OCI-LY3 (cell line): ENCODE data around the gene WLS.

Experiments used
- H2AFZ ChIP-seq: fragments of 200-600, 300-600 bp; shearing (Covaris generic); 2 replicates; pipeline ENCODE4 v1.6.0; 2014; ENCODE audit warnings: antibody characterized with exemption, low read depth, low read length
- H3K27ac ChIP-seq: fragments of 200-600, 300-600 bp; sonication (generic); 2 replicates; pipeline ENCODE4 v1.5.1; 2014; ENCODE audit warnings: mild to moderate bottlenecking, low read length, moderate library complexity, mixed read lengths
- H3K27me3 ChIP-seq: fragments of 200-600, 300-600 bp; sonication (generic); 2 replicates; pipeline ENCODE4 v1.6.1; 2014; ENCODE audit warnings: low read depth, low read length, mixed read lengths
- H3K36me3 ChIP-seq: fragments of 200-600, 300-600 bp; sonication (generic); replicated peaks from 2 replicates; pipeline ENCODE3; 2014; ENCODE audit warnings: low read depth, low read length, mixed read lengths
- H3K4me1 ChIP-seq: fragments of 300-600, 200-600 bp; sonication (generic); 2 replicates; pipeline ENCODE4 v1.6.1; 2014; ENCODE audit warnings: low read length, mixed read lengths
- H3K4me2 ChIP-seq: fragments of 200-600, 300-600 bp; sonication (generic); 2 replicates; pipeline ENCODE4 v1.6.1; 2014; ENCODE audit warnings: low read length, mixed read lengths
- H3K4me3 ChIP-seq: fragments of 300-600, 200-600 bp; sonication (generic); 2 replicates; pipeline ENCODE4 v1.5.1; 2014; ENCODE audit warnings: antibody characterized with exemption, mild to moderate bottlenecking, low read length, moderate library complexity
- H3K79me2 ChIP-seq: fragments of 300-600, 200-600 bp; shearing (Covaris generic); 2 replicates; pipeline ENCODE4 v1.6.1; 2014; ENCODE audit warnings: mild to moderate bottlenecking, low read length, mixed read lengths
- H3K9ac ChIP-seq: fragments of 300-600, 200-600 bp; shearing (Covaris generic); 2 replicates; pipeline ENCODE4 v1.6.0; 2014; ENCODE audit warnings: mild to moderate bottlenecking, low read length, moderate library complexity
- H3K9me3 ChIP-seq: fragments of 200-600, 300-600 bp; shearing (Covaris generic); 2 replicates; pipeline ENCODE4 v1.6.1; 2014; ENCODE audit warnings: low read length, mixed read lengths; ENCODE audit not compliant: insufficient read depth
- H4K20me1 ChIP-seq: fragments of 200-600, 300-600 bp; sonication (generic); 2 replicates; pipeline ENCODE4 v1.6.1; 2016; ENCODE audit warnings: low read length, mixed read lengths; ENCODE audit not compliant: insufficient read depth
- EZH2phosphoT487 ChIP-seq: fragments of 200-600 bp; shearing (Covaris generic); IDR thresholded peaks from 2 replicates; pipeline ENCODE4 v1.6.1; 2018; ENCODE audit warnings: antibody characterized with exemption, mixed run types, low read depth
- TF ChIP-seq, protein P1 (sequence below): fragments of 200-600, 300-600 bp; sonication (generic); IDR thresholded peaks from 2 replicates; pipeline ENCODE4 v1.5.1; 2014; ENCODE audit warnings: antibody characterized with exemption, low read length, low read depth

The WLS gene

DNA sequence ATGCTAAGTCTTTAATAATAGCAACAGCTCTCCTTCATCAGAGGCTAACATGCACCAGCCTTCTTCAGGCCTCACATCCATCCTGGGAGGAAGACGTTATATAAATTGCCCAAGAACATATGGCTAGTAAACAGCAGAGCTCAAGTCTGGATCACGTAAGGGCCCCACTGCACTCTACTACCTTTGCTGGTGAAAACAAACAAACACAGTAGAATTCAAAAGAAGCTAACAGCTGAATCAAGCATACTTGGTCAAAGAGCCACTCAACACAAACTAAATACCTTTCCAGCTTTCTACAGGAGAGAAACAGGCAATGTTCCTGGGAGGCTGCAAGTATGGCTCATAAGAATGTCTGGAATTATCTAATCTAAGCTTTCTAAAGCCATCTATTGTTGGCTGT is 66.0 kb downstream of the WLS start:
- Histone ChIP-seq H3K27me3 (no peaks in the 10 kb centered on the region), H2AFZ (no peak overlapping the region), H3K9me3 (no peaks in the 10 kb centered on the region), H3K79me2 (no peaks in the 10 kb centered on the region), H3K4me1 (no peaks in the 10 kb centered on the region), H3K27ac (no peak overlapping the region), H4K20me1 (no peaks in the 10 kb centered on the region), H3K36me3 (no peaks in the 10 kb centered on the region), H3K4me3 (no peak overlapping the region), H3K9ac (no peak overlapping the region), H3K4me2 (no peak overlapping the region)
- TF ChIP-seq, protein P1, sequence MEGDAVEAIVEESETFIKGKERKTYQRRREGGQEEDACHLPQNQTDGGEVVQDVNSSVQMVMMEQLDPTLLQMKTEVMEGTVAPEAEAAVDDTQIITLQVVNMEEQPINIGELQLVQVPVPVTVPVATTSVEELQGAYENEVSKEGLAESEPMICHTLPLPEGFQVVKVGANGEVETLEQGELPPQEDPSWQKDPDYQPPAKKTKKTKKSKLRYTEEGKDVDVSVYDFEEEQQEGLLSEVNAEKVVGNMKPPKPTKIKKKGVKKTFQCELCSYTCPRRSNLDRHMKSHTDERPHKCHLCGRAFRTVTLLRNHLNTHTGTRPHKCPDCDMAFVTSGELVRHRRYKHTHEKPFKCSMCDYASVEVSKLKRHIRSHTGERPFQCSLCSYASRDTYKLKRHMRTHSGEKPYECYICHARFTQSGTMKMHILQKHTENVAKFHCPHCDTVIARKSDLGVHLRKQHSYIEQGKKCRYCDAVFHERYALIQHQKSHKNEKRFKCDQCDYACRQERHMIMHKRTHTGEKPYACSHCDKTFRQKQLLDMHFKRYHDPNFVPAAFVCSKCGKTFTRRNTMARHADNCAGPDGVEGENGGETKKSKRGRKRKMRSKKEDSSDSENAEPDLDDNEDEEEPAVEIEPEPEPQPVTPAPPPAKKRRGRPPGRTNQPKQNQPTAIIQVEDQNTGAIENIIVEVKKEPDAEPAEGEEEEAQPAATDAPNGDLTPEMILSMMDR = no peak
- no peak for TF ChIP-seq EZH2phosphoT487

GRCh38 chr1:68165665-68166064 is 66.7 kb downstream of the WLS start:
- no peak for TF ChIP-seq EZH2phosphoT487
- TF ChIP-seq, protein P1 = no peak
- H3K4me2 ChIP-seq = no peak overlapping the region
- no peaks in the 10 kb centered on the region for H3K9me3 ChIP-seq
- H2AFZ ChIP-seq = no peak overlapping the region
- no peak overlapping the region for H3K9ac ChIP-seq
- no peak overlapping the region for H3K27ac ChIP-seq
- H3K4me3 ChIP-seq = no peak overlapping the region
- no peaks in the 10 kb centered on the region for H4K20me1 ChIP-seq
- H3K36me3 ChIP-seq = no peaks in the 10 kb centered on the region
- H3K79me2 ChIP-seq = no peaks in the 10 kb centered on the region
- no peaks in the 10 kb centered on the region for H3K27me3 ChIP-seq
- H3K4me1 ChIP-seq = peaks cover 6% of the 10 kb centered on the region

DNA sequence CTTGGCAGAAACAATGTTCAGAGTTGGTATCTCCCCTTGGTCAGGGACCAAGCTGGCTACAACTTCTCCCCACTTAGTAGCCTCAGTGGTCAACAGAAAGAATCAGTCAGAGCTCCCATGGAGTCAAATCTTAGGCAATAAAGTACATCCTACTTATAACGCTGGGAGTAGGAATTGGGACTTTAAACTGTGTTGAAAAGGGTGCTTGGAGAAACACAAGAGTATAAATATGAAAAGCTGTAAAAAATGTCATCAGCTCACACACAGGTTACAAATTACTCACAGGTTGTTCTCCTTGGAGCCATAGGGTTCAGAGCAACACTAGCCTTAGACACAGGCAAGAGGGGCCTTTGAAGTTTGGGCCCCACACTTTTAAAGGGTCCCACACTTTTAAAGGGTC is 67.4 kb downstream of the WLS start:
- H3K27ac ChIP-seq = no peak overlapping the region
- no peak overlapping the region for H3K4me2 ChIP-seq
- H3K36me3 ChIP-seq = no peaks in the 10 kb centered on the region
- H3K9ac ChIP-seq = no peak overlapping the region
- H3K9me3 ChIP-seq = no peaks in the 10 kb centered on the region
- H3K4me1 ChIP-seq = peaks cover 7% of the 10 kb centered on the region
- H2AFZ ChIP-seq = no peak overlapping the region
- TF ChIP-seq, protein P1 = no peak
- no peak for TF ChIP-seq EZH2phosphoT487
- H3K4me3 ChIP-seq = no peak overlapping the region
- H4K20me1 ChIP-seq = no peaks in the 10 kb centered on the region
- no peaks in the 10 kb centered on the region for H3K79me2 ChIP-seq
- no peaks in the 10 kb centered on the region for H3K27me3 ChIP-seq

GRCh38 chr1:68163220-68163619 is 69.1 kb downstream of the WLS start:
- H3K4me2 ChIP-seq = no peak overlapping the region
- H3K27me3 ChIP-seq = no peaks in the 10 kb centered on the region
- H3K9me3 ChIP-seq = no peaks in the 10 kb centered on the region
- H3K79me2 ChIP-seq = no peaks in the 10 kb centered on the region
- no peaks in the 10 kb centered on the region for H4K20me1 ChIP-seq
- H3K27ac ChIP-seq = no peak overlapping the region
- no peaks in the 10 kb centered on the region for H3K36me3 ChIP-seq
- H3K9ac ChIP-seq = no peak overlapping the region
- peaks cover 7% of the 10 kb centered on the region for H3K4me1 ChIP-seq
- no peak overlapping the region for H2AFZ ChIP-seq
- no peak for TF ChIP-seq EZH2phosphoT487
- TF ChIP-seq, protein P1 = no peak
- H3K4me3 ChIP-seq = no peak overlapping the region
